IMR-90 (cell line): ENCODE data around the gene COL4A1.

Source experiments
- CTCF ChIP-seq: conservative IDR thresholded peaks from 2 replicates; pipeline ENCODE4 v1.5.1; 2012; ENCODE audit warnings: mild to moderate bottlenecking, low read depth, low read length, improper control_type of control experiment
- ELK1 ChIP-seq: fragments of 150-350 bp; IDR thresholded peaks from 2 replicates; pipeline ENCODE4 v1.6.1; 2016; ENCODE audit warnings: low read depth, mild to moderate bottlenecking, low read length, moderate library complexity, borderline replicate concordance
- RFX5 ChIP-seq: IDR thresholded peaks from 2 replicates; pipeline ENCODE4 v1.8.0; 2012; ENCODE audit warnings: low read depth, mild to moderate bottlenecking, low read length, moderate library complexity

- TF ChIP-seq CTCF, result no peak
- TF ChIP-seq RFX5, result no peak
- TF ChIP-seq ELK1, result no peak
Measured at GRCh38 chr13:110314516-110315245, 7.7 kb upstream of the COL4A1 start.
